Measurements from ENCODE around the gene NOL6.

GRCh38 chr9:33438926-33439680 is 34.6 kb downstream of the NOL6 start:
- TF ChIP-seq, protein P1, sequence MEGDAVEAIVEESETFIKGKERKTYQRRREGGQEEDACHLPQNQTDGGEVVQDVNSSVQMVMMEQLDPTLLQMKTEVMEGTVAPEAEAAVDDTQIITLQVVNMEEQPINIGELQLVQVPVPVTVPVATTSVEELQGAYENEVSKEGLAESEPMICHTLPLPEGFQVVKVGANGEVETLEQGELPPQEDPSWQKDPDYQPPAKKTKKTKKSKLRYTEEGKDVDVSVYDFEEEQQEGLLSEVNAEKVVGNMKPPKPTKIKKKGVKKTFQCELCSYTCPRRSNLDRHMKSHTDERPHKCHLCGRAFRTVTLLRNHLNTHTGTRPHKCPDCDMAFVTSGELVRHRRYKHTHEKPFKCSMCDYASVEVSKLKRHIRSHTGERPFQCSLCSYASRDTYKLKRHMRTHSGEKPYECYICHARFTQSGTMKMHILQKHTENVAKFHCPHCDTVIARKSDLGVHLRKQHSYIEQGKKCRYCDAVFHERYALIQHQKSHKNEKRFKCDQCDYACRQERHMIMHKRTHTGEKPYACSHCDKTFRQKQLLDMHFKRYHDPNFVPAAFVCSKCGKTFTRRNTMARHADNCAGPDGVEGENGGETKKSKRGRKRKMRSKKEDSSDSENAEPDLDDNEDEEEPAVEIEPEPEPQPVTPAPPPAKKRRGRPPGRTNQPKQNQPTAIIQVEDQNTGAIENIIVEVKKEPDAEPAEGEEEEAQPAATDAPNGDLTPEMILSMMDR (conservative IDR thresholded peaks at IDR 0.05; ENCODE audit: low read depth, low read length), result no peak
- TF ChIP-seq EZH2 (IDR thresholded peaks at IDR 0.05; ENCODE audit: borderline replicate concordance, low read depth, low read length, poor library complexity, severe bottlenecking), result no peak

All from A673 (cell line).